ENCODE results near the gene CTIF.

Gene CTIF

GRCh38 chr18:48776156-48776555 is 237.3 kb downstream of the CTIF start:
- DNase-seq (ENCODE audit: low read depth) = no peak

- no peak for DNase-seq (ENCODE audit: low read depth)
Measured at GRCh38 chr18:48776641-48777025, 237.8 kb downstream of the CTIF start.

- peak; percentile 9 for DNase-seq (ENCODE audit: low read depth)
Measured at GRCh38 chr18:48777026-48777743, 238.4 kb downstream of the CTIF start.

- no peak for DNase-seq (ENCODE audit: low read depth)
Measured at GRCh38 chr18:48777744-48778116, 238.9 kb downstream of the CTIF start.

GRCh38 chr18:48778344-48779011 is 239.6 kb downstream of the CTIF start:
- DNase-seq (ENCODE audit: low read depth) = no peak

GRCh38 chr18:48779462-48779861 is 240.6 kb downstream of the CTIF start:
- no peak for DNase-seq (ENCODE audit: low read depth)

- DNase-seq (ENCODE audit: low read depth) = no peak
Measured at GRCh38 chr18:48780201-48780912, 241.5 kb downstream of the CTIF start.

- DNase-seq (ENCODE audit: low read depth) = no peak
Measured at GRCh38 chr18:48780913-48781162, 242.0 kb downstream of the CTIF start.

GRCh38 chr18:48781163-48781987 is 242.5 kb downstream of the CTIF start:
- peak; percentile 9 for DNase-seq (ENCODE audit: low read depth)

GRCh38 chr18:48781988-48782363 is 243.1 kb downstream of the CTIF start:
- DNase-seq (ENCODE audit: low read depth) = no peak

GRCh38 chr18:48782381-48782861 is 243.6 kb downstream of the CTIF start:
- peak; percentile 8 for DNase-seq (ENCODE audit: low read depth)

GRCh38 chr18:48783616-48784520 is 245.0 kb downstream of the CTIF start:
- DNase-seq (ENCODE audit: low read depth) = no peak

- no peak for DNase-seq (ENCODE audit: low read depth)
Measured at GRCh38 chr18:48784656-48785055, 245.8 kb downstream of the CTIF start.

- DNase-seq (ENCODE audit: low read depth) = no peak
Measured at GRCh38 chr18:48785091-48785614, 246.3 kb downstream of the CTIF start.

GRCh38 chr18:48785736-48786454 is 247.1 kb downstream of the CTIF start:
- no peak for DNase-seq (ENCODE audit: low read depth)

GRCh38 chr18:48786455-48787202 is 247.8 kb downstream of the CTIF start:
- no peak for DNase-seq (ENCODE audit: low read depth)

GRCh38 chr18:48787203-48788151 is 248.6 kb downstream of the CTIF start:
- DNase-seq (ENCODE audit: low read depth) = no peak

GRCh38 chr18:48788373-48788772 is 249.5 kb downstream of the CTIF start:
- no peak for DNase-seq (ENCODE audit: low read depth)

Data from fibroblast of gingiva (primary cell).